Gastroesophageal sphincter (tissue), 3 donors: ENCODE measurements around the gene PCDH9.

Source experiments
- CTCF ChIP-seq, 4 experiments: fragments of 200-600 bp in 2 of 4; fragments of 450-650 bp in 2 of 4; sonication (generic) in 1 of 4; IDR thresholded peaks; one replicate each; pipeline ENCODE4 v1.5.1; 2017 to 2019; ENCODE audit warnings: antibody characterized with exemption in 4 of 4, mild to moderate bottlenecking in 2 of 4, moderate library complexity in 2 of 4
- EP300 ChIP-seq: sonication (generic); formaldehyde crosslinking; IDR thresholded peaks from one replicate; pipeline ENCODE4 v1.6.1; 2017; ENCODE audit warnings: antibody characterized with exemption, mild to moderate bottlenecking
- POLR2A ChIP-seq, 2 donors: fragments of 450-650 bp; IDR thresholded peaks; one replicate each; pipeline ENCODE4 v1.6.1; 2017; ENCODE audit warnings: antibody characterized with exemption in 2 of 2, mild to moderate bottlenecking in 2 of 2, moderate library complexity in 1 of 2

- TF ChIP-seq EP300 (no peak), CTCF (IDR thresholded peaks at IDR 0.05) (no peak), POLR2A (IDR thresholded peaks at IDR 0.05) (no peak)
Measured at GRCh38 chr13:66663206-66663605, 566.9 kb downstream of the PCDH9 start.
